ENCODE measurements around the gene KRT36. TPM values are rescaled to one million over a fixed set of nuclear protein-coding genes. Genes with fewer than 3 reads are reported as not detected.

The KRT36 gene
- total and polyA plus RNA-seq, 10 of the 15 experiments (the other 5 are each of a cell fraction or from before 2014, with no cell fraction given), result not detected

GRCh38 chr17:41451154-41451728 is 38.5 kb downstream of the KRT36 start:
- TF ChIP-seq PRDM15 (CRISPR knock-in tag; IDR thresholded peaks at IDR 0.05) (no peak), NR2C1 (IDR thresholded peaks at IDR 0.05) (no peak), JUNB (IDR thresholded peaks at IDR 0.05) (no peak), ZNF592 (IDR thresholded peaks at IDR 0.05) (no peak), HDAC6 (IDR thresholded peaks at IDR 0.05; ENCODE audit: unreplicated experiment) (no peak), MYC (IDR thresholded peaks at IDR 0.05; ENCODE audit: insufficient read depth, insufficient read length, insufficient replicate concordance, low read length, severe bottlenecking) (no peak), ATF7 (IDR thresholded peaks at IDR 0.05; ENCODE audit: low read depth) (no peak), RUNX3 (IDR thresholded peaks at IDR 0.05; ENCODE audit: low read length) (no peak), SKIL (IDR thresholded peaks at IDR 0.05; ENCODE audit: low read depth, poor library complexity, severe bottlenecking) (no peak), ZBTB4 (CRISPR knock-in tag; IDR thresholded peaks at IDR 0.05) (no peak)
- H3K4me1 ChIP-seq (ENCODE audit: control insufficient read depth, insufficient read depth, low read length), result no peaks in the 10 kb centered on the region
- H3K36me3 ChIP-seq (ENCODE audit: control insufficient read depth in 2 of 2, insufficient read depth in 2 of 2, low read length in 1 of 2), result no peaks in the 10 kb centered on the region
- SMC1A ChIA-PET (ENCODE audit: uncharacterized antibody, unreplicated experiment), result no interaction called here
- intact Hi-C loops (cut with micrococcal nuclease; ENCODE audit: unreplicated experiment) (no loop called here), in situ Hi-C loops (cut with MboI) (no loop called here)
- RAD21 ChIA-PET (ENCODE audit: unreplicated experiment), result no interaction called here
- WGBS (ENCODE audit: insufficient coverage, insufficient replicate concordance, low lambda C conversion rate, missing lambda C conversion rate), result 0% methylated on average over 2 of the region's 2 CpGs
- H2AFZ ChIP-seq (ENCODE audit: control insufficient read depth, low read depth, low read length), result no peak overlapping the region
- H3K9ac ChIP-seq (ENCODE audit: control insufficient read depth, insufficient read depth, low read length), result no peak overlapping the region
- no peak for DNase-seq (ENCODE audit: low read depth, low spot score)
- no TSS peak for BruUV-seq (replicated peaks)
- H4K20me1 ChIP-seq (ENCODE audit: control insufficient read depth, insufficient read depth), result no peaks in the 10 kb centered on the region
- POLR2A ChIA-PET, result no interaction called here
- H3K9me3 ChIP-seq (replicated peaks; ENCODE audit: control insufficient read depth, insufficient read depth, low read length), result no peaks in the 10 kb centered on the region
- FAIRE-seq, result no peak
- H3K79me2 ChIP-seq (ENCODE audit: control insufficient read depth, insufficient read depth, low read length), result no peaks in the 10 kb centered on the region
- CTCF ChIA-PET, result interaction anchor here (0.7 to 1.3 kb wide), 2 partner anchors 11 to 267 kb away, joined by 3 read pairs; no protein-coding TSS in a partner anchor
- H3K4me2 ChIP-seq (ENCODE audit: control insufficient read depth, insufficient read depth), result no peak overlapping the region
- H3K27ac ChIP-seq (ENCODE audit: control insufficient read depth, insufficient read depth), result no peak overlapping the region
- no peak overlapping the region for H3K4me3 ChIP-seq
- H3K27me3 ChIP-seq (replicated peaks in 1 of 2; ENCODE audit: control insufficient read depth in 2 of 2, insufficient read depth in 2 of 2, low read length in 1 of 2), result peaks cover 0 to 1% of the 10 kb centered on the region in 2 experiments; a peak in 1 of 4 replicates
- no peak for ATAC-seq
